K562 (cell line): ENCODE results near the gene PDE4D. TPM values are rescaled to one million over a fixed set of nuclear protein-coding genes. Genes with fewer than 3 reads are reported as not detected.

ENCODE experiments used
- ATAC-seq: fragments of 200-7000 bp; cut with Tn5 transposase; 3 replicates; pipeline ENCODE4 v1.9.1; 2020; ENCODE audit warnings: moderate library complexity
- BruUV-seq: library from RNA; stranded (reverse); fragments of 400-500 nt; replicated peaks from 2 replicates; lab custom pipeline; 2021; lab: Mats Ljungman, UMichigan
- CTCF ChIA-PET: fragments of 300-600 bp; formaldehyde crosslinking; extraction: SDS; loops from one replicate; lab custom pipeline; 2021; ENCODE audit warnings: low intra/inter-chr PET ratio; lab: Yijun Ruan, JAX
- POLR2A ChIA-PET: fragments of 300-600, 350-650 bp; sonication (Branson Sonifier 250); formaldehyde crosslinking; extraction: SDS; loops from one replicate; lab custom pipeline; 2021; ENCODE audit warnings: antibody characterized with exemption, inconsistent platforms; lab: Yijun Ruan, JAX
- DNase-seq, 4 experiments: peaks; one replicate each; pipeline versions ENCODE4 v3.0.0 to v3.0.0-alpha.2; 2011 to 2018; ENCODE audit warnings: low spot score in 3 of 4, mixed read lengths in 3 of 4; ENCODE audit errors: extremely low read depth in 1 of 4
- FAIRE-seq: peaks from 2 replicates; lab custom pipeline; 2011; peaks lifted over from hg19 to GRCh38; lab: Jason Lieb, UNC
- H2AFZ ChIP-seq: 2 replicates; pipeline ENCODE4 v1.6.0; 2011; ENCODE audit warnings: low read depth, low read length, control low read depth, inconsistent platforms
- H3K27ac ChIP-seq: fragments of 200-600 bp; 3 replicates; pipeline ENCODE4 v1.8.0; 2011; ENCODE audit warnings: low read depth, mild to moderate bottlenecking, control low read depth, inconsistent platforms, low read length, moderate library complexity, mixed read lengths; ENCODE audit errors: extremely low read depth
- H3K27me3 ChIP-seq, 2 experiments: fragments of 300-600 bp in 1 of 2; 2 replicates in 1 of 2; 3 replicates in 1 of 2; pipeline versions ENCODE4 v1.6.0 to v1.8.0; 2011; ENCODE audit warnings: inconsistent platforms in 2 of 2, low read length in 2 of 2, mild to moderate bottlenecking in 1 of 2, mixed read lengths in 1 of 2, moderate library complexity in 1 of 2; ENCODE audit not compliant: control insufficient read depth in 2 of 2, insufficient read depth in 2 of 2
- H3K36me3 ChIP-seq: fragments of 300-600 bp; 3 replicates; pipeline ENCODE4 v1.8.0; 2011; ENCODE audit warnings: mild to moderate bottlenecking, low read length, inconsistent platforms; ENCODE audit not compliant: control insufficient read depth, insufficient read depth
- H3K4me1 ChIP-seq, 2 experiments: fragments of 200-600 bp in 1 of 2; replicated peaks in 1 of 2; 2 replicates in 1 of 2; 3 replicates in 1 of 2; pipeline versions ENCODE4 v1.5.1 to v1.8.0; 2011; ENCODE audit warnings: inconsistent platforms in 2 of 2, low read length in 2 of 2, mild to moderate bottlenecking in 1 of 2, mixed read lengths in 1 of 2, moderate library complexity in 1 of 2; ENCODE audit not compliant: control insufficient read depth in 2 of 2, insufficient read depth in 2 of 2
- H3K4me2 ChIP-seq: 2 replicates; pipeline ENCODE4 v1.6.1; 2011; ENCODE audit warnings: low read length, control low read depth, inconsistent platforms, mixed read lengths; ENCODE audit not compliant: insufficient read depth
- H3K4me3 ChIP-seq: fragments of 200-600 bp; sonication (generic), shearing (Covaris generic); 2 replicates; pipeline ENCODE4 v1.5.1; 2016; ENCODE audit warnings: control low read depth, inconsistent platforms
- H3K79me2 ChIP-seq: fragments of 200-600 bp; 3 replicates; pipeline ENCODE4 v1.8.0; 2011; ENCODE audit warnings: low read length, inconsistent platforms; ENCODE audit not compliant: control insufficient read depth, insufficient read depth
- H3K9ac ChIP-seq, 2 experiments: 2 replicates each; pipeline versions ENCODE4 v1.6.0 to v1.6.1; 2011; ENCODE audit warnings: low read depth in 2 of 2, low read length in 2 of 2, control low read depth in 1 of 2, inconsistent platforms in 1 of 2, mild to moderate bottlenecking in 1 of 2, mixed read lengths in 1 of 2; ENCODE audit not compliant: insufficient read depth in 1 of 2
- H3K9me1 ChIP-seq: one replicate; pipeline ENCODE4 v1.6.0; 2011; ENCODE audit warnings: inconsistent platforms, mild to moderate bottlenecking, low read length, moderate library complexity; ENCODE audit not compliant: control insufficient read depth, insufficient read depth
- H3K9me3 ChIP-seq: replicated peaks from 2 replicates; pipeline ENCODE4 v1.5.1; 2011; ENCODE audit warnings: low read depth, low read length, inconsistent platforms; ENCODE audit not compliant: control insufficient read depth, insufficient read depth
- H4K20me1 ChIP-seq: replicated peaks from 2 replicates; pipeline ENCODE4 v1.6.1; 2011; ENCODE audit warnings: low read length, inconsistent platforms, mixed read lengths; ENCODE audit not compliant: control insufficient read depth, insufficient read depth
- ARNT ChIP-seq, 2 experiments: fragments of 450-650 bp; IDR thresholded peaks; 2 replicates each; pipeline ENCODE4 v1.6.1; 2016; ENCODE audit warnings: mild to moderate bottlenecking in 1 of 2
- CCAR2 ChIP-seq: fragments of 200-400 bp; formaldehyde crosslinking; IDR thresholded peaks from 2 replicates; pipeline ENCODE4 v1.6.1; 2017; ENCODE audit warnings: mild to moderate bottlenecking, low read depth, low read length
- CEBPB ChIP-seq: fragments of 450-650 bp; IDR thresholded peaks from 2 replicates; pipeline ENCODE4 v1.6.1; 2016; ENCODE audit warnings: missing genetic modification characterization, missing compliant biosample characterization
- DDX20 ChIP-seq: fragments of 450-650 bp; IDR thresholded peaks from 2 replicates; pipeline ENCODE4 v1.6.1; 2016; ENCODE audit warnings: missing genetic modification characterization, low read depth, mild to moderate bottlenecking, missing compliant biosample characterization, moderate library complexity
- FOXJ3 ChIP-seq: sonication (generic); formaldehyde crosslinking; IDR thresholded peaks from 2 replicates; pipeline ENCODE4 v1.4.0; 2020; ENCODE audit warnings: mild to moderate bottlenecking, missing genetic modification reagents
- KLF16 ChIP-seq: IDR thresholded peaks from 2 replicates; pipeline ENCODE4 v1.6.1; 2016; ENCODE audit warnings: antibody characterized with exemption
- MCM2 ChIP-seq: fragments of 450-650 bp; IDR thresholded peaks from 2 replicates; pipeline ENCODE4 v1.6.1; 2017; ENCODE audit warnings: low read depth, mild to moderate bottlenecking
- NCOR1 ChIP-seq: fragments of 450-650 bp; IDR thresholded peaks from 2 replicates; pipeline ENCODE4 v1.6.1; 2016; ENCODE audit warnings: mild to moderate bottlenecking, moderate library complexity
- PCBP2 ChIP-seq: fragments of 200-400 bp; formaldehyde crosslinking; IDR thresholded peaks from 2 replicates; pipeline ENCODE4 v1.6.1; 2018; ENCODE audit warnings: low read length, low read depth, mild to moderate bottlenecking, moderate library complexity; ENCODE audit not compliant: poor library complexity, severe bottlenecking
- PHF20 ChIP-seq: fragments of 450-650 bp; IDR thresholded peaks from 2 replicates; pipeline ENCODE4 v1.6.1; 2018; ENCODE audit not compliant: partially characterized antibody
- POU5F1 ChIP-seq: fragments of 150-350 bp; IDR thresholded peaks from 2 replicates; pipeline ENCODE4 v1.6.1; 2014; ENCODE audit warnings: borderline replicate concordance, low read length, low read depth, mild to moderate bottlenecking; ENCODE audit not compliant: partially characterized antibody
- PTRF ChIP-seq: fragments of 450-650 bp; IDR thresholded peaks from 2 replicates; pipeline ENCODE4 v1.6.1; 2016; ENCODE audit warnings: mild to moderate bottlenecking, missing genetic modification characterization, missing compliant biosample characterization
- SIN3B ChIP-seq: fragments of 450-650 bp; IDR thresholded peaks from 2 replicates; pipeline ENCODE4 v1.6.1; 2017; ENCODE audit warnings: low read depth, mild to moderate bottlenecking, moderate library complexity
- SMARCA5 ChIP-seq: fragments of 450-650 bp; IDR thresholded peaks from 2 replicates; pipeline ENCODE4 v1.6.1; 2016
- ZNF444 ChIP-seq: fragments of 250-450 bp; sonication (Bioruptor Pico); IDR thresholded peaks from 2 replicates; pipeline ENCODE4 v1.4.0; 2020; ENCODE audit warnings: mild to moderate bottlenecking, moderate library complexity
- WGBS: fragments of 100-300 bp; shearing (Covaris generic); methylation state at CpG from one replicate; pipeline ENCODE4 v1.1.6; 2016; ENCODE audit warnings: low coverage, mixed read lengths; ENCODE audit not compliant: insufficient coverage; ENCODE audit errors: missing lambda C conversion rate; 5-methylcytosine and 5-hydroxymethylcytosine counted together
- in situ Hi-C: fragments of 300-500 bp; cut with MboI; formaldehyde crosslinking; loops from 4 replicates; pipeline ENCODE4 v1.15.0; 2018; ENCODE audit warnings: inconsistent platforms, mixed read lengths
- intact Hi-C: fragments of 100-400 bp; cut with micrococcal nuclease; formaldehyde crosslinking; loops from 2 replicates; pipeline ENCODE4 v1.14.2; 2022
- polyA plus RNA-seq, 8 experiments: library from polyadenylated mRNA; depleted of rRNA in 4 of 8; stranded (reverse) in 5 of 8; unstranded in 3 of 8; fragments of >200 nt; fragmentation: Nextera tagmentation in 2 of 8; fragmentation: Illumina TruSeq in 1 of 8; extraction: Ambion mirVana in 2 of 8; extraction: Trizol in 1 of 8; gene quantifications; 2 replicates each; pipeline versions ENCODE4 v1.2.1 to v1.2.3, GENCODE V29; 2011 to 2014; ENCODE audit warnings: inconsistent platforms in 1 of 8, missing spikeins in 1 of 8
- total RNA-seq, 7 experiments: library from RNA; depleted of rRNA in 6 of 7; stranded (reverse); fragments of >200 nt in 6 of 7; fragmentation: Illumina TruSeq in 2 of 7; extraction: Trizol in 2 of 7; gene quantifications; 2 replicates each; pipeline versions ENCODE4 v1.2.1 to v1.2.3, GENCODE V29; 2011 to 2021; ENCODE audit warnings: low replicate concordance in 1 of 7
- TF ChIP-seq, protein P1 (sequence below): fragments of 450-650 bp; IDR thresholded peaks from 2 replicates; pipeline ENCODE4 v1.6.1; 2016; ENCODE audit warnings: missing biosample characterization, missing genetic modification characterization
- TF ChIP-seq, protein P2 (sequence below): fragments of 250-450 bp; sonication (Bioruptor Pico); IDR thresholded peaks from 2 replicates; pipeline ENCODE4 v1.8.0; 2021; ENCODE audit warnings: moderate library complexity, mild to moderate bottlenecking, inconsistent platforms
- TF ChIP-seq, protein P3 (sequence below): sonication (generic); formaldehyde crosslinking; IDR thresholded peaks from 2 replicates; pipeline ENCODE4 v1.8.0; 2022; ENCODE audit warnings: missing genetic modification reagents, mild to moderate bottlenecking, moderate library complexity, borderline replicate concordance
- TF ChIP-seq, protein P4 (sequence below): fragments of 450-650 bp; IDR thresholded peaks from 2 replicates; pipeline ENCODE4 v1.6.1; 2016; ENCODE audit warnings: antibody characterized with exemption

The PDE4D gene
- total and polyA plus RNA-seq, 9 of the 15 experiments (the other 6 are each of a cell fraction or from before 2014, with no cell fraction given): 0.04 to 0.46 (median 0.13) TPM

DNA sequence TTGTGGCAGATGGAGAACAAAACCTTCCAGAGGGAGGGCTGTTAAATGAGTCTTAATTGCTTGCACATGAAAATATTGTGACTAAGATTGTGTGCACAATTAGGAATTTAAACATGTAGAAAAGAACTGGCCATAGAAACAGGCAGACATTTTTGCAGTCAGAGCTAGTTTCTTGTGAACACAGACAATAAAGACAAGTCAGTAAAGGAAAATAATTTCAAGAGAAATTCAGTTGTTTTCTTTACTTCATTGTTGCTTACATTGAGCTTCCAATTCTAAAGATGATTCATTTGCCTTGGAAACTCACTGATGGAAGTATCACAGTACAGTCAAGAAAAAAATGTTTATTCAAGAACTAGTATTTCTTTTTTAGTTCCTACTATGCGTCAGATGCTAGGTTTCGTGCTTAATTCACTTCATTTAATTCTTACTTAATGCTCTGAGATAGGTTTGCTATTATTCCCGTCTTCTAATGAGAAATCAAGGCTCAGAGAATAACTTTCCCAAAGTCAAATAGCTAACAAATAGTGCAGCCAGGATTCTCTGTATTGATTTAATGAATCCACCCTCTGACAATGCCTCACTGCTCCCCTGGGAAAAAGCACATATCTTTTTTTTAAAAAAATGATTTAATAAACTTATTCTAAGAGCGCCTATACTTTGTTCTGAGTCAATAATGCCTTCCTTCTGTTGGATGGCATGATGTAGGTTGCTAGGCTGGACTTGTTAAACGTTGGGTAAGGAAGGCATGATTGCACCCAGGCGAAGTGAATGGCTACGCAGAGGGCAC lies 729.3 kb downstream of the PDE4D start:
- H3K79me2 ChIP-seq: no peaks in the 10 kb centered on the region
- no peak for DNase-seq

More for the DNA sequence above, 729.3 kb downstream of the PDE4D start:
- no peaks in the 10 kb centered on the region for H3K9me3 ChIP-seq
- H3K27me3 ChIP-seq: no peaks in the 10 kb centered on the region
- ATAC-seq: no peak
- no peak for FAIRE-seq
- H2AFZ ChIP-seq: no peak overlapping the region
- no peak for TF ChIP-seq SIN3B
- no peak for TF ChIP-seq SMARCA5
- TF ChIP-seq DDX20 (tag): no peak
- no peak for TF ChIP-seq NCOR1
- no peak for TF ChIP-seq PTRF (tag)
- no peak for TF ChIP-seq FOXJ3
- no peak for TF ChIP-seq ZNF444
- TF ChIP-seq, protein P1, sequence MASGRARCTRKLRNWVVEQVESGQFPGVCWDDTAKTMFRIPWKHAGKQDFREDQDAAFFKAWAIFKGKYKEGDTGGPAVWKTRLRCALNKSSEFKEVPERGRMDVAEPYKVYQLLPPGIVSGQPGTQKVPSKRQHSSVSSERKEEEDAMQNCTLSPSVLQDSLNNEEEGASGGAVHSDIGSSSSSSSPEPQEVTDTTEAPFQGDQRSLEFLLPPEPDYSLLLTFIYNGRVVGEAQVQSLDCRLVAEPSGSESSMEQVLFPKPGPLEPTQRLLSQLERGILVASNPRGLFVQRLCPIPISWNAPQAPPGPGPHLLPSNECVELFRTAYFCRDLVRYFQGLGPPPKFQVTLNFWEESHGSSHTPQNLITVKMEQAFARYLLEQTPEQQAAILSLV (tag): no peak
- no peak for TF ChIP-seq CCAR2
- TF ChIP-seq MCM2: no peak
- TF ChIP-seq, protein P2, sequence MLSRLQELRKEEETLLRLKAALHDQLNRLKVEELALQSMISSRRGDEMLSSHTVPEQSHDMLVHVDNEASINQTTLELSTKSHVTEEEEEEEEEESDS (CRISPR knock-in tag): no peak
- TF ChIP-seq POU5F1: no peak
- no peak for TF ChIP-seq PCBP2
- no peak for TF ChIP-seq PHF20
- TF ChIP-seq KLF16: no peak
- TF ChIP-seq, protein P3, sequence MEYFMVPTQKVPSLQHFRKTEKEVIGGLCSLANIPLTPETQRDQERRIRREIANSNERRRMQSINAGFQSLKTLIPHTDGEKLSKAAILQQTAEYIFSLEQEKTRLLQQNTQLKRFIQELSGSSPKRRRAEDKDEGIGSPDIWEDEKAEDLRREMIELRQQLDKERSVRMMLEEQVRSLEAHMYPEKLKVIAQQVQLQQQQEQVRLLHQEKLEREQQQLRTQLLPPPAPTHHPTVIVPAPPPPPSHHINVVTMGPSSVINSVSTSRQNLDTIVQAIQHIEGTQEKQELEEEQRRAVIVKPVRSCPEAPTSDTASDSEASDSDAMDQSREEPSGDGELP: no peak
- no peak for TF ChIP-seq ARNT (IDR thresholded peaks at IDR 0.05)
- TF ChIP-seq CEBPB: no peak
- TF ChIP-seq, protein P4, sequence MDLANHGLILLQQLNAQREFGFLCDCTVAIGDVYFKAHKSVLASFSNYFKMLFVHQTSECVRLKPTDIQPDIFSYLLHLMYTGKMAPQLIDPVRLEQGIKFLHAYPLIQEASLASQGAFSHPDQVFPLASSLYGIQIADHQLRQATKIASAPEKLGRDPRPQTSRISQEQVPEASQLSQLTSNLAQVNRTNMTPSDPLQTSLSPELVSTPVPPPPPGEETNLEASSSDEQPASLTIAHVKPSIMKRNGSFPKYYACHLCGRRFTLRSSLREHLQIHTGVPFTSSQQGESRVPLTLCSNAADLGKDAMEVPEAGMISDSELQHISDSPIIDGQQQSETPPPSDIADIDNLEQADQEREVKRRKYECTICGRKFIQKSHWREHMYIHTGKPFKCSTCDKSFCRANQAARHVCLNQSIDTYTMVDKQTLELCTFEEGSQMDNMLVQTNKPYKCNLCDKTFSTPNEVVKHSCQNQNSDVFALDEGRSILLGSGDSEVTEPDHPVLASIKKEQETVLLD: no peak
- no TSS peak for BruUV-seq
- H3K4me3 ChIP-seq: no peak overlapping the region
- POLR2A ChIA-PET: interaction anchor here (0.6 kb wide), 1 partner anchor 52 kb away, joined by 3 read pairs; no protein-coding TSS in a partner anchor
- H3K36me3 ChIP-seq: no peaks in the 10 kb centered on the region
- no peak overlapping the region for H3K4me2 ChIP-seq
- in situ Hi-C loops: no loop called here
- H3K27ac ChIP-seq: no peak overlapping the region
- H3K9ac ChIP-seq: no peak overlapping the region
- intact Hi-C loops: no loop called here
- CTCF ChIA-PET: no interaction called here
- 2% methylated on average over 7 of the region's 7 CpGs for WGBS
- no peaks in the 10 kb centered on the region for H4K20me1 ChIP-seq
- H3K9me1 ChIP-seq: no peaks in the 10 kb centered on the region
- H3K4me1 ChIP-seq: no peaks in the 10 kb centered on the region
